CD4-positive, alpha-beta T cell treated with Interleukin-15 for 1 hour (primary cell): ENCODE data around the gene PCDHA6.
"Not testable (repeated sequence)": the region's sequence is repeated elsewhere in the genome, so short reads cannot be mapped to it uniquely, and the experiment has no call there.

Experiments
- DNase-seq: peaks from one replicate; pipeline ENCODE4 v3.0.0-alpha.2; 2020

PCDHA6 gene

DNA sequence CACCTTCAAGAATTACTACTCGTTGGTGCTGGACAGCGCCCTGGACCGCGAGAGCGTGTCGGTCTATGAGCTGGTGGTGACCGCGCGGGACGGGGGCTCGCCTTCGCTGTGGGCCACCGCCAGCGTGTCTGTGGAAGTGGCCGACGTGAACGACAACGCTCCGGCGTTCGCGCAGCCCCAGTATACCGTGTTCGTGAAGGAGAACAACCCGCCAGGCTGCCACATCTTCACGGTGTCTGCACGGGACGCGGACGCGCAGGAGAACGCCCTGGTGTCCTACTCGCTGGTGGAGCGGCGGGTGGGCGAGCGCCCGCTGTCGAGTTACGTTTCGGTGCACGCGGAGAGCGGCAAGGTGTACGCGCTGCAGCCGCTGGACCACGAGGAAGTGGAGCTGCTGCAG lies 4.8 kb upstream of the PCDHA6 start:
- DNase-seq: not testable (repeated sequence)

DNA sequence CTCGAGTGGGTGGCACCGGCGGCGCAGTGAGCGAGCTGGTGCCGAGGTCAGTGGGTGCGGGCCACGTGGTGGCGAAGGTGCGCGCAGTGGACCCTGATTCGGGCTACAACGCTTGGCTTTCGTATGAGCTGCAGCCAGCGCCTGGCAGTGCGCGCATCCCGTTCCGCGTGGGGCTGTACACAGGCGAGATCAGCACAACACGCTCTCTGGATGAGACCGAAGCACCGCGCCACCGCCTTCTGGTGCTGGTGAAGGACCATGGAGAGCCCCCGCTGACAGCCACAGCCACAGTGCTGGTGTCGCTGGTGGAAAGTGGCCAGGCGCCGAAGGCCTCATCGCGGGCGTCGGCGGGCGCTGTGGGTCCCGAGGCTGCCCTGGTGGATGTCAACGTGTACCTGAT lies 4.3 kb upstream of the PCDHA6 start:
- DNase-seq: no peak

DNA sequence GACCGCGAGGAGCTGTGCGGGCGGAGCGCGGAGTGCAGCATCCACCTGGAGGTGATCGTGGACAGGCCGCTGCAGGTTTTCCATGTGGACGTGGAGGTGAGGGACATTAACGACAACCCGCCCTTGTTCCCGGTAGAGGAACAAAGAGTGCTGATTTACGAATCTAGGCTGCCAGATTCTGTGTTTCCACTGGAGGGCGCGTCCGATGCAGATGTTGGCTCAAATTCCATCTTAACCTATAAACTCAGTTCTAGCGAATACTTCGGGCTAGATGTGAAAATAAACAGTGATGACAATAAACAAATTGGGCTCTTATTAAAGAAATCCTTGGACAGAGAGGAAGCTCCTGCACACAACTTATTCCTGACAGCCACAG lies 590 bp downstream of the PCDHA6 start:
- no peak for DNase-seq

DNA sequence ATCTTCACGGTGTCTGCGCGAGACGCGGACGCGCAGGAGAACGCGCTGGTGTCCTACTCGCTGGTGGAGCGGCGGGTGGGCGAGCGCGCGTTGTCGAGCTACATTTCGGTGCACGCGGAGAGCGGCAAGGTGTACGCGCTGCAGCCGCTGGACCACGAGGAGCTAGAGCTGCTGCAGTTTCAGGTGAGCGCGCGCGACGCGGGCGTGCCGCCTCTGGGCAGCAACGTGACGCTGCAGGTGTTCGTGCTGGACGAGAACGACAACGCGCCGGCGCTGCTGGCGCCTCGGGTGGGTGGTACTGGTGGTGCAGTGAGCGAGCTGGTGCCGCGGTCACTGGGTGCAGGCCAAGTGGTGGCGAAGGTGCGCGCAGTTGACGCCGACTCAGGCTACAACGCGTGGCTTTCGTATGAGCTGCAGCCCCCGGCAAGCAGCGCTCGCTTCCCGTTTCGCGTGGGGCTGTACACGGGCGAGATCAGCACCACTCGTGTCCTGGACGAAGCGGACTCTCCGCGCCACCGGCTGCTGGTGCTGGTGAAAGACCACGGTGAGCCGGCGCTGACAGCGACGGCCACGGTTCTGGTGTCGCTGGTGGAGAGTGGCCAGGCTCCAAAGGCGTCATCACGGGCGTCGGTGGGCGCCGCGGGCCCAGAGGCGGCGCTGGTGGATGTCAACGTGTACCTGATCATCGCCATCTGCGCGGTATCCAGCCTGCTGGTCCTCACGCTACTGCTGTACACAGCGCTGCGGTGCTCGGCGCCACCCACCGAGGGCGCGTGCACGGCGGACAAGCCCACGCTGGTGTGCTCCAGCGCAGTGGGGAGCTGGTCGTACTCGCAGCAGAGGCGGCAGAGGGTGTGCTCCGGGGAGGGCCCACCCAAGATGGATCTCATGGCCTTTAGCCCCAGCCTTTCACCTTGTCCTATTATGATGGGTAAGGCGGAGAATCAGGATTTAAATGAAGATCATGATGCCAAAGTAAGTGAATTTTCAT lies 2.0 kb downstream of the PCDHA6 start:
- DNase-seq: not testable (repeated sequence)

DNA sequence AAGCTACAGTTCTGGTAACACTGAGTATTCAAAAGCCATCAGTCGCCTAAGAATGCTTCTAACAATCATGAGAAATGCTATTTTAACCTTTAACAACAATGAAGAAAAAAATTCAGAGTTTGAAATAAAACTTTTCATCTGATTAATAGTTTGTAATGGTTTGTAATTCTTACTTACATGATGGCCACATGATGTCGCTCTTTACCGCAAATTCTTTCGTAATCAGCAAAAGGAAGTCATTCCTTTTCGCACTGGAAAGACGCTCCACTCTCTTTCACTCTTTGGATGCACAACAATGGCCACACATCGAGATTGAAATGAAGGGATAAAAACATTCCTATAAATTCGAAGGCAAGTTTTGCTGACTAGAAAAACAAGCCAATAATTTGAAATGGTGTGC lies 6.2 kb downstream of the PCDHA6 start, which contains the start of gene PCDHA7:
Gene PCDHA7, plus strand, starts transcription at position 277 of the 400 bp plus-strand sequence. Its CDS starts 115 bp downstream, at position 392.
- DNase-seq: no peak

DNA sequence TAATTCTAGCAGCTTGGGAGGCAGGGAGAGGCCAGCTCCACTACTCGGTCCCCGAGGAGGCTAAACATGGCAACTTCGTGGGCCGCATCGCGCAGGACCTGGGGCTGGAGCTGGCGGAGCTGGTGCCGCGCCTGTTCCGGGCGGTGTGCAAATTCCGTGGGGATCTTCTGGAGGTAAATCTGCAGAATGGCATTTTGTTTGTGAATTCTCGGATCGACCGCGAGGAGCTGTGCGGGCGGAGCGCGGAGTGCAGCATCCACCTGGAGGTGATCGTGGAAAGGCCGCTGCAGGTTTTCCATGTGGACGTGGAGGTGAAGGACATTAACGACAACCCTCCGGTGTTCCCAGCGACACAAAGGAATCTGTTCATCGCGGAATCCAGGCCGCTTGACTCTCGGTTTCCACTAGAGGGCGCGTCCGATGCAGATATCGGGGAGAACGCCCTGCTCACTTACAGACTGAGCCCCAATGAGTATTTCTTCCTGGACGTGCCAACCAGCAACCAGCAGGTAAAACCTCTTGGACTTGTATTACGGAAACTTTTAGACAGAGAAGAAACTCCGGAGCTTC lies 6.8 kb downstream of the PCDHA6 start:
- not testable (repeated sequence) for DNase-seq

DNA sequence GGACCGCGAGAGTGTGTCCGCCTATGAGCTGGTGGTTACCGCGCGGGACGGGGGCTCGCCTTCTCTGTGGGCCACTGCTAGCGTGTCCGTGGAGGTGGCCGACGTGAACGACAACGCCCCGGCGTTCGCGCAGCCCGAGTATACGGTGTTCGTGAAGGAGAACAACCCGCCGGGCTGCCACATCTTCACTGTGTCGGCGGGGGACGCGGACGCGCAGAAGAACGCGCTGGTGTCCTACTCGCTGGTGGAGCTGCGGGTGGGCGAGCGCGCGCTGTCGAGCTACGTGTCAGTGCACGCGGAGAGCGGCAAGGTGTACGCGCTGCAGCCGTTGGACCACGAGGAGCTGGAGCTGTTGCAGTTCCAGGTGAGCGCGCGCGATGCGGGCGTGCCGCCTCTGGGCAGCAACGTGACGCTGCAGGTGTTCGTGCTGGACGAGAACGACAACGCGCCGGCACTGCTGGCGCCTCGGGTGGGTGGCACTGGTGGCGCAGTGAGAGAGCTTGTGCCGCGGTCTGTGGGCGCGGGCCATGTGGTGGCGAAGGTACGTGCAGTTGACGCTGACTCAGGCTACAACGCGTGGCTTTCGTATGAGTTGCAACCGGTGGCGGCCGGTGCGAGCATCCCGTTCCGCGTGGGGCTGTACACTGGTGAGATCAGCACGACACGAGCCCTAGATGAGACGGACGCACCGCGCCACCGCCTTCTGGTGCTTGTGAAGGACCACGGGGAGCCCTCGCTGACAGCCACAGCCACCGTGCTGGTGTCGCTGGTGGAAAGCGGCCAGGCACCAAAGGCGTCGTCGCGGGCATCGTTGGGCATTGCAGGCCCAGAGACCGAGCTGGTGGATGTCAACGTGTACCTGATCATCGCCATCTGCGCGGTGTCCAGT lies 8.1 kb downstream of the PCDHA6 start:
- no peak for DNase-seq

DNA sequence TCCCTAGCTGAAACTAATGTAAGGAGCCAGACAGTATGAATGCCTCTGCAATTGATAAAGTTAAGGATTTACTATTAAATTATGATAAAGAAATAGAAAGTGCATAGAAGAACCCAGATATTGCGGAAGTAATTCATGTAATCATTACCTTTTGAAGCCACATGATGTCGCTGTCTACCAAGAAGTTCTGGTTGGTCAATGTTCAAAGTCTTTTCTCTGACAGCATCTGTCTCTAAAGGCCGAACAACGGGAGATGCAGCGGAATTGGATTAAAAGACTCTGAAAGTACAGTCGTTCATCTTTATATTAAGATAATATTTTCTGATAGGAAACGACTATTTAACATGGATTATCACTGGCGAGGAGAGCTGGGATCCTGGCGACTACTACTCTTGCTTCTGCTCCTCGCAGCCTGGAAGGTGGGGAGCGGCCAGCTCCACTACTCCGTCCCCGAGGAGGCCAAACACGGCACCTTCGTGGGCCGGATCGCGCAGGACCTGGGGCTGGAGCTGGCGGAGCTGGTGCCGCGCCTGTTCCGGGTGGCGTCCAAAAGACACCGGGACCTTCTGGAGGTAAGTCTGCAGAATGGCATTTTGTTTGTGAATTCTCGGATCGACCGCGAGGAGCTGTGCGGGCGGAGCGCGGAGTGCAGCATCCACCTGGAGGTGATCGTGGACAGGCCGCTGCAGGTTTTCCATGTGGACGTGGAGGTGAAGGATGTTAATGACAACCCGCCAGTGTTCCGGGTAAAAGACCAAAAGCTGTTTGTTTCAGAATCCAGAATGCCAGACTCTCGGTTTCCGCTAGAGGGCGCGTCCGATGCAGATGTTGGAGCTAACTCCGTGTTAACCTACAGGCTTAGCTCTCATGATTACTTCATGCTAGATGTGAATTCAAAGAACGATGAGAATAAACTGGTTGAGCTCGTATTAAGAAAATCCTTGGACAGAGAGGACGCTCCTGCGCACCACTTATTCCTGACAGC lies 13.5 kb downstream of the PCDHA6 start, which contains the start of gene PCDHA8:
Gene PCDHA8, plus strand, starts transcription at position 210 of the 985 bp plus-strand sequence. Its CDS starts 135 bp downstream, at position 345.
- no peak for DNase-seq

DNA sequence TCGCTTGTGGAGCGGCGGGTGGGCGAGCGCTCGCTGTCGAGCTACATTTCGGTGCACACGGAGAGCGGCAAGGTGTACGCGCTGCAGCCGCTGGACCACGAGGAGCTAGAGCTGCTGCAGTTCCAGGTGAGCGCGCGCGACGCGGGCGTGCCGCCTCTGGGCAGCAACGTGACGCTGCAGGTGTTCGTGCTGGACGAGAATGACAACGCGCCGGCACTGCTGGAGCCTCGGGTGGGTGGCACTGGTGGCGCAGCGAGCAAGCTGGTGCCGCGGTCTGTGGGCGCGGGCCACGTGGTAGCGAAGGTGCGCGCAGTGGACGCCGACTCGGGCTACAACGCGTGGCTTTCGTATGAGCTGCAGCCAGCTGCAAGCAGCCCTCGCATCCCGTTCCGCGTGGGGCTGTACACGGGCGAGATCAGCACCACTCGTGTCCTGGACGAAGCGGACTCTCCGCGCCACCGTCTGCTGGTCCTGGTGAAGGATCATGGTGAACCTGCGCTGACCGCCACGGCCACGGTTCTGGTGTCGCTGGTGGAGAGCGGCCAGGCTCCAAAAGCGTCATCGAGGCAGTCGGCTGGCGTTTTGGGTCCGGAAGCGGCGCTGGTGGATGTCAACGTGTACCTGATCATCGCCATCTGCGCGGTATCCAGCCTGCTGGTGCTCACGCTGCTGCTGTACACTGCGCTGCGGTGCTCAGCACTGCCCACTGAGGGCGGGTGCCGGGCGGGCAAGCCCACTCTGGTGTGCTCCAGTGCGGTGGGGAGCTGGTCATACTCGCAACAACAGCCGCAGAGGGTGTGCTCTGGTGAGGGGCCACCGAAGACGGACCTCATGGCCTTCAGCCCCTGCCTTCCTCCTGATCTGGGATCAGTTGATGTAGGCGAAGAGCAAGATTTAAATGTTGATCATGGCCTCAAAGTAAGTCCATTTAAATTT lies 15.3 kb downstream of the PCDHA6 start:
- no peak for DNase-seq

DNA sequence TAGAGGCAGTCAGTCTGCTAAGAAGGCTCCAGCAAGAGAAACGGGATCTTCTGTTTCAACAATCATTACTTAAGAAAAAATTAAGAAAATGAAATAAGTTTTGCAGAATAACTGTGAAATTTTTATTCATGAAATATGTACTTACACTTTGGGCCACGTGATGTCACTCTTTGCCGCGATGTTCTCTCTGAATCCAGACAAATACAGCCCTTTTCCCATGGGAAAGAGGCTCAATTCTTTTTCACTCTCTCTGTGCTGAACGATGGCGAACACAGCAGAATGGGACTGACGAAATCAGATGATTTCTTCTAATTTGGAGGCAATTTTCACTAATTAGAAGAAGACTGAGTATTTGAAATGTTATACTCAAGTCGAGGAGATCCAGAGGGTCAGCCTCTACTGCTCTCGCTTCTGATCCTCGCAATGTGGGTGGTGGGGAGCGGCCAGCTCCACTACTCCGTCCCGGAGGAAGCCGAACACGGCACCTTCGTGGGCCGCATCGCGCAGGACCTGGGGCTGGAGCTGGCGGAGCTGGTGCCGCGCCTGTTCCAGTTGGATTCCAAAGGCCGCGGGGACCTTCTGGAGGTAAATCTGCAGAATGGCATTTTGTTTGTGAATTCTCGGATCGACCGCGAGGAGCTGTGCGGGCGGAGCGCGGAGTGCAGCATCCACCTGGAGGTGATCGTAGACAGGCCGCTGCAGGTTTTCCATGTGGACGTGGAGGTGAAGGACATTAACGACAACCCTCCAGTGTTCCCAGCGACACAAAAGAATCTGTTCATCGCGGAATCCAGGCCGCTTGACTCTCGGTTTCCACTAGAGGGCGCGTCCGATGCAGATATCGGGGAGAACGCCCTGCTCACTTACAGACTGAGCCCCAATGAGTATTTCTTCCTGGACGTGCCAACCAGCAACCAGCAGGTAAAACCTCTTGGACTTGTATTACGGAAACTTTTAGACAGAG lies 20.7 kb downstream of the PCDHA6 start, which contains the start of gene PCDHA9:
Gene PCDHA9, plus strand, starts transcription at position 244 of the 964 bp plus-strand sequence. Its CDS starts 114 bp downstream, at position 358.
- not testable (repeated sequence) for DNase-seq

DNA sequence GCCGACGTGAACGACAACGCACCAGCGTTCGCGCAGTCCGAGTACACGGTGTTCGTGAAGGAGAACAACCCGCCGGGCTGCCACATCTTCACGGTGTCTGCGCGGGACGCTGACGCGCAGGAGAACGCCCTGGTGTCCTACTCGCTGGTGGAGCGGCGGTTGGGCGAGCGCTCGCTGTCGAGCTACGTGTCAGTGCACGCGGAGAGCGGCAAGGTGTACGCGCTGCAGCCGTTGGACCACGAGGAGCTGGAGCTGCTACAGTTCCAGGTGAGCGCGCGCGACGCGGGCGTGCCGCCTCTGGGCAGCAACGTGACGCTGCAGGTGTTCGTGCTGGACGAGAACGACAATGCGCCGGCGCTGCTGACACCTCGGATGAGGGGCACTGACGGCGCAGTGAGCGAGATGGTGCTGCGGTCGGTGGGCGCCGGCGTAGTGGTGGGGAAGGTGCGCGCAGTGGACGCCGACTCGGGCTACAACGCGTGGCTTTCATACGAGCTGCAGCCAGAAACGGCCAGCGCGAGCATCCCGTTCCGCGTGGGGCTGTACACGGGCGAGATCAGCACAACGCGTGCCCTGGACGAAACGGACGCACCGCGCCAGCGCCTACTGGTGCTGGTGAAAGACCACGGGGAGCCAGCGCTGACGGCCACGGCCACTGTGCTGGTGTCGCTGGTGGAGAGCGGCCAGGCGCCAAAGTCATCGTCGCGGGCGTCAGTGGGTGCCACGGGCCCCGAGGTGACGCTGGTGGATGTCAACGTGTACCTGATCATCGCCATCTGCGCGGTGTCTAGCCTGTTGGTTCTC lies 22.3 kb downstream of the PCDHA6 start:
- not testable (repeated sequence) for DNase-seq

DNA sequence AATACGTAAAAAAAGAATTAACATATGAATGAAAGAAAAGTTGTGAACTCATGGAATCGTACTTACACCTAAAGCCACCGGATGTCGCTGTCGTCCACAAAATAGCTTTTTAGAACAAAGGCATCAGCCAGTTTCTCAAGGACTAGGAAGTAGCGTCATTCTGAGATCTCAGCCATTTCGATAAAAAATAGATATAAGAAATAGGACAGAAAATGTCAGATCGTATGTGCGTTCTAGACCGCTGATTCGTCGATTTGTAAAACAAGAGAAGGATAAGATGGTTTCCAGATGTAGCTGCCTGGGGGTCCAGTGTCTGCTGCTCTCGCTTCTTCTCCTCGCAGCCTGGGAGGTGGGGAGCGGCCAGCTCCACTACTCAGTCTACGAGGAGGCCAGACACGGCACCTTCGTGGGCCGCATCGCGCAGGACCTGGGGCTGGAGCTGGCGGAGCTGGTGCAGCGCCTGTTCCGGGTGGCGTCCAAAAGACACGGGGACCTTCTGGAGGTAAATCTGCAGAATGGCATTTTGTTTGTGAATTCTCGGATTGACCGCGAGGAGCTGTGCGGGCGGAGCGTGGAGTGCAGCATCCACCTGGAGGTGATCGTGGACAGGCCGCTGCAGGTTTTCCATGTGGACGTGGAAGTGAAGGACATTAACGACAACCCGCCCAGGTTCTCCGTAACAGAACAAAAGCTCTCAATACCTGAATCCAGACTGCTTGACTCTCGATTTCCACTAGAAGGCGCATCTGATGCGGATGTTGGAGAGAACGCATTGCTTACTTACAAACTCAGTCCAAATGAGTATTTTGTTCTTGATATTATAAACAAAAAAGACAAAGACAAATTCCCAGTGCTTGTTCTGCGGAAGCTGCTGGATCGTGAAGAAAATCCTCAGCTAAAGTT lies 28.3 kb downstream of the PCDHA6 start, which contains the start of gene PCDHA10:
Gene PCDHA10, plus strand, starts transcription at position 126 of the 903 bp plus-strand sequence. Its CDS starts 152 bp downstream, at position 278.
- no peak for DNase-seq

DNA sequence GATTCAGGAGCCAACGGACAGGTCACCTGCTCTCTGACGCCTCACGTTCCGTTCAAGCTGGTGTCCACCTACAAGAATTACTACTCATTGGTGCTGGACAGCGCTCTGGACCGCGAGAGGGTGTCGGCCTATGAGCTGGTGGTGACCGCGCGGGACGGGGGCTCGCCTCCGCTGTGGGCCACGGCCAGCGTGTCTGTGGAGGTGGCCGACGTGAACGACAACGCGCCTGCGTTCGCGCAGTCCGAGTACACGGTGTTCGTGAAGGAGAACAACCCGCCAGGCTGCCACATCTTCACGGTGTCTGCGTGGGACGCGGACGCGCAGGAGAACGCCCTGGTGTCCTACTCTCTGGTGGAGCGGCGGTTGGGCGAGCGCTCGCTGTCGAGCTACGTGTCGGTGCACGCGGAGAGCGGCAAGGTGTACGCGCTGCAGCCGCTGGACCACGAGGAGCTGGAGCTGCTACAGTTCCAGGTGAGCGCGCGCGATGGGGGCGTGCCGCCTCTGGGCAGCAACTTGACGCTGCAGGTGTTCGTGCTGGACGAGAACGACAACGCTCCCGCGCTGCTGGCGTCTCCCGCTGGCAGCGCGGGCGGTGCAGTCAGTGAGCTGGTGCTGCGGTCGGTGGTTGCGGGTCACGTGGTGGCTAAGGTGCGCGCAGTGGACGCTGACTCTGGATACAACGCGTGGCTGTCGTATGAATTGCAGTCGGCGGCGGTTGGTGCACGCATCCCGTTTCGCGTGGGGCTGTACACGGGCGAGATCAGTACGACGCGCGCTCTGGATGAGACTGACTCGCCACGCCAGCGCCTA lies 29.6 kb downstream of the PCDHA6 start:
- DNase-seq: no peak

DNA sequence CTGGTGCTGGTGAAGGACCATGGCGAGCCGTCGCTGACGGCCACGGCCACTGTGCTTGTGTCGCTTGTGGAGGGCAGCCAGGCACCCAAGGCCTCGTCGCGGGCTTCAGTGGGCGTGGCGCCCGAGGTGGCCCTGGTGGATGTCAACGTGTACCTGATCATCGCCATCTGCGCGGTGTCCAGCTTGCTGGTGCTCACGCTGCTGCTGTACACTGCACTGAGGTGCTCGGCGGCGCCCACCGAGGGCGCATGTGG lies 30.2 kb downstream of the PCDHA6 start:
- DNase-seq: no peak

DNA sequence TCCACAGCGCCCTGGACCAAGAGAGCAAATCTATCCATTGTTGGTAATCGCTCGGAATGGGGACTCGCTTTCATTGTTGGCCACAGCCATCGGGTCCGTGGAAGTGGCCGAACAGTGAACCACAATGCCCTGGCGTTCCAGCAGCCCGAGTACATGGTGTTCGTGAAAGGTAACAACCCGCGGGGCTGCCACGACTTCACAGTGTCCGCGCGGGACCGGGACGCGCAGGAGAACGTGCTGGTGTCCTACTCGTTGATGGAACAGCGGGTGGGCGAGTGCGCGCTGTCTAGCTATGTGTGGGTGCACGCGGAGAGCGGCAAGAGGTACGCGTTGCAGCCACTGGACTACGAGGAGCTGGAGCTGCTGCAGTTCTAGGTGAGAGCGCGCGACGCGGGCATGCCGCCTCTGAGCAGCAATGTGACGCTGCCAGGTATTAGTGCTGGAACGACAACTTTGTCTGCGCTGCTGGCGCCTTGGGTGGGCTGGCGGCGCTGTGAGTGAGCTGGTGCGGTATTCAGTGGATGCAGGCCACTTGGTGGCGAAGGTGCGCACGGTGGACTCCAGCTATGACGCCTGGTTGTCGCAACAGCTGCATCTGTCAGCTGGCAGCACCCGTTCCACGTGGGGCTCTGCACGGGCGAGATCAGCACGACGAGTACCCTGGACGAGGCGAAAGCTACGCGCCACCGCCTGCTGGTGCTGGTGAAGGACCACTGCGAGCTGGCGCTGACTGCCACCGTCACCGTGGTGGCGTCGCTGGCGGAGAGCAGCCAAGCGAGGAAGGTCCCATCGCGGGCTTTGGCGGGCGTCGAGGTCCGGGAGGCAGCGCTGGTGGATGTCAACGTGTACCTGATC lies 34.9 kb downstream of the PCDHA6 start:
- no peak for DNase-seq
